Hepatic stellate cell (primary cell): ENCODE measurements around the gene TSPOAP1.

Source experiments
- DNase-seq: peaks from one replicate; pipeline ENCODE4 v3.0.0; 2011; ENCODE audit warnings: low spot score

TSPOAP1 gene

GRCh38 chr17:58339755-58340404 lies 11.3 kb upstream of the TSPOAP1 start:
- DNase-seq: no peak

DNA sequence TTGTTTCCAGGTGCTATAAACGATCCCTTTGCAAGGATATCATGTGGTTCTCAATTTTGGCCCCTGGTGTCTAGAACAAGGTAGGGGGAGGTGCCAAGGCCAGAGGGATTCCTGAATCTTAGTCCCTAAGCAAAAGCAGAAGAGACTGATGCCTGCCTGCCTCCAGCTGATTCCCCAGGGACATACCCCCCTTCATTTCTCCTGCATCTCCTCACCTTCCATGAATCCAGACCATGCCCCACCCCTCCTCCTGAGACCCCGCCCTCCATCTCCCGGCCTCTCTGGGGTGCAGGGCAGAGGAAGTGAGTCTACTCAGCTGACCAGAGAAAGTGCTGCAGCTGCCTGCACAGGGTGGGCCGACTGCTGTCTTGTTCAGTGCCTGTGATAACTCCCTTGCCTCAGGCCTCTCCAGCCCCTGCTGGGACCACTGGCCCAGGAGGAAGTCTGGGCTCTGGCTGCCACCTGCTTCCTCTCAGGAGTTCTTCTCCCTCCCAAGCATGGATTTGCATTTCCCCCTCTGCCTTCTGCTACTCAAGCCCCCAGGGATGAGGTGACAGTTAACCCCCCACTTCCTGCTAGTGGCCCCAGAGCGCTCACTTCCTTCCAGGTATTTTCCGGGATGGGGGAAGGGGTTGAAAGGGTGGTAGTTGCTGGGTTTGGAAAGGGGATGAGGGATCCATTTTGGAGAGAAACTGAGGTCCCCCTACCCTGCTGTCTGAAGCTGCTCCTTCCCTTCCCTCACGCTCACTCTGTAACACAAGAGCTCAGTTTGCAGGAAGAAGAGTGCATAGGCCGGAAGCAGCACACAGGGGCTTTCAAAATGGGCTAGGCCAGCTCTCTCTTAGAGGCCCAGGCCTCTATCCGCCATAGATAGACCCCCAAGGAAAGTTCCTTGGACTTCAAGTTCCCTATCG lies 10.5 kb upstream of the TSPOAP1 start:
- peak; percentile 68 for DNase-seq

GRCh38 chr17:58338454-58338840 lies 9.9 kb upstream of the TSPOAP1 start:
- no peak for DNase-seq

DNA sequence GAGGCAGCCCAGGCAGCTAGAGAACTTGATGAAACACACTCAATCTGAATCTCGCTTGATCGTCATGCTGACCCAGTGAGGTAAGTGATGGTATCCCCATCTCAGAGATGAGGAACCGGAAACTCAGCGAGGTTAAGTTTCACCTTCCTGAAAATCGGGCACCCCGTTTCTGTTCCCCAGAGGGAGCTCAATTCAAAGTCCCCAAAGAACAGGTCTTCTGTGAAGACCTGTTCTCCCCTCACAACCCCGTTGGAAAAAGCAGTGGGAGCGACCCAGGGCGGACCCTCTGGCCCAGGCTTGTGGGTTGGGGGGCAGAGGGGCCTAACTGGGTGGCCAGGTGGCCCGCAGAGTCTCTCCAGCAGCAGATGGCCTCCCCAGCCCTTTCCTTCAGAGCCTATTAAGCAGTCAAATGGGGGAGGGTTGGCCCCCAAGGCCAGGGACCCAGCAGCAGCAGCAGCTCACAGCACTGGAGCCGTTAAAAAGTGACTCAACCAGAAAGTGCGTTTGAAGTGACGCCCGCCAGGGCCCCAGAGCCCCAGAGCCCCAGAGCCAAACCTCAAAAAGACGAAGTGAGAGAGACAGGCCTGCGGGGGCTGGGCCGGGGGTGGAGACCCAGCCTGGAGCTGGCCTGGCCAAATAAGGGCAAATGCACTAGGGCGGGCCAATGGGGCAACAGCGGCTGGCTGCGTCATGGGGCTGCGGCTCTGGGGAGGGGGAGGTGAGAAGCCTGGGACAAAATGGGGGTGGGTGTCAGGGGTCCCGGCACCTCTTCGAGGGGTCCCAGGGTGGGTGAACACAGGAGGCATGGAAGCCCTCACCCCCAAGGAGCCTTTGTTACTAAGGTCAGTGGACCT lies 9.2 kb upstream of the TSPOAP1 start:
- DNase-seq: peak; percentile 71

DNA sequence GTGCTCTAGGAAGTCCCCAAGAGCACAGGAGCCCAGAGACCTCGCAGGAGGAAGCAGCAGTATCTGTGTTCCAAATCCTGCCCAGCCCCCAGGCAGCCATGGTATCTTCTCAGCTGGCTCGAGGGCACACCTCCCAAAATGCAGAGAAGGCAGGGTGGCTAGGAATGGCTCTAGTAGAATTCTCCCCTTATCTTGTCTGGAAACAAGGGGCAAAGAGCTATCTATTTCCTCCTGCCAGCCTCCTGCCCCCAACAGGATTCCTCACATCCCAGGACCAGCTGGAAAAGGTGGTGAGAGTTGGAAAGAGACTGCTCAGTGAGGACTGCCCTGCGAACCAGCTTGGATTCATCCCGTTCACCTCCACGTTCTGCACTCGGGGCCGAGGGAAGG lies 8.6 kb upstream of the TSPOAP1 start:
- DNase-seq: no peak

DNA sequence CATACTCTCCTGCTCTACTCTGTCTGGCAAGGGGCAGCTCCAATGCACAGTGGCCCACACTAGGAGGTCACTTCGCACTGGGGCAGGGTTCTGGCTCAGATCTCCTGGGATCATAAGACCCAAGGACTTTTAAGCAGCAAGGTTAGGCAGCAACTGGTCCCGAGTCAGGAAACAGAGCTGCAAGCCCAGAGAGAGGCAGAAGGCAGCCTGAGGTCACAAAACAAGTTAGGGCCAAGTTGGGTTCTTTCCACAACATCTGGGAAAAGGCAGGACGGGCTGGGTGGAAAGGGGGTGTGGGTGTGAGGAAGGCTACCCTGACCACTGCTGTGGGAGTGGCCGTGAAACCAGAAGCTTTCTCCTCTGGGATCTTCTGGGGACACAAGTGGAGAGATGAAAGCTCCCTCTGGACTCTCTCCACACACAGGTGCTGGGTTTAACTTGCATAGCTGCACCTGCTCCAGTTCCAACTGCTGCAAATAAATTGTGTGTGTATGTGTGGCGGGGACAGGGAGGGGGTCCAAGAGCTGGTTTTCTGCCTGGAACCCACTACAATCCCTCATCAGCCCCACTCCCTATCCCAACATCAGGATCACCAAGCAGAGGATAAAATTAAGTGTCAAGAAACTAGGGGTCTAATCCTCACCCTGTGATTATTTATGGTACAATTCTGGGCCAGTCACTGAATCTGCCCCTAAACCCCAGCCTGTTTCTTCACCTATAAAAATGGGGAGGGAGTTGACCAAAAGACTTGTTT lies 8.0 kb upstream of the TSPOAP1 start:
- no peak for DNase-seq

GRCh38 chr17:58335779-58336455 lies 7.3 kb upstream of the TSPOAP1 start:
- DNase-seq: no peak

DNA sequence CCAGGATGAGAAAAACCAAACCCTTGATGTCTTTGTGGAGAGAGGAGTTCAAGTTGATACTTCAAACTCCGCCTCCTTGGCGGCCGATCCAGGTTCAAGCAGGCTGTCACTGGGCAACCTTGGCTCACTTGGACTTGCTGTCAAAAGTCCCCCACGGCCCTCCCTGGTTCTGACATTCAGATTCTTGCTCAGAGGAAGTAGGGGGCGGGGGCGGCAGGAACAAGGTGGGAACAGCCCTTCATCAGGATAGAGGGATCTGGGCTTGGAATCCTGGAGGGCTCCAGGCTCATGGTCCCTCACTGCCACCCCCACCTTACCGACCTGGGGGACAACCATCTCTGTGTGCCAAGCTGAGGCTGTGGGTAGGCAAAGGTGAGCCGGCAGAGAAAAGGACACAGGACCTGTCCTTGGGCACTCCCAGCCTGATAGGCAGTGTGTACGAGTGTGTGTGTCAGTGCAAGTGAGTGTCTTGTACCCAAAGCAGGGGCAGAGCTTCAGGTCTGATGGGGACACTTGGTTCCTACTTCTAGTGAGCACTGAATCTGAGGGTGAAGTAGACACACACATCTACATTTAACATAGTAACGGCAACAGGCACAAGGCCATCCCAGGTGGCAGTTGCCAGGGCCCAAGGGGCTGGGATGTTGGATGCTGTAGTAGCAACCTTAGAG lies 6.6 kb upstream of the TSPOAP1 start:
- DNase-seq: no peak

DNA sequence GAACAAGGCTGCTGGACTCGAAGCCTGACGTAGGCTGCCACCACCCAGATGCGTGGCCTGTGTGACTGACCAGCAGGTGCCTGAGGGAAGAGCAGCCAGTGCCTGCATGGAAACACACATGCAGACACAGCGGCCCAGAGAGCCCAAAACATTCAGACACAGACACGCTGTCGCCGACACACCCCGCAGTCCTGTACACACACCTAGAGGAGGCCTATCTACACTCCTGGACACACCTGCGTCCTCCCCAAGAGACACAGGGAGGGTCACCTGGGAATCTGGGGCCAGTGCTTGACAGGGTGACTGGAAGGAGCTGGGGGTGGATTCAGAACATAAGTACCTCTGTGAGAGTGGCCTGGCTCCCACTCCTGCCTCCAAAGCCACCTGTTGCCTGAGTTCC lies 6.1 kb upstream of the TSPOAP1 start:
- no peak for DNase-seq

DNA sequence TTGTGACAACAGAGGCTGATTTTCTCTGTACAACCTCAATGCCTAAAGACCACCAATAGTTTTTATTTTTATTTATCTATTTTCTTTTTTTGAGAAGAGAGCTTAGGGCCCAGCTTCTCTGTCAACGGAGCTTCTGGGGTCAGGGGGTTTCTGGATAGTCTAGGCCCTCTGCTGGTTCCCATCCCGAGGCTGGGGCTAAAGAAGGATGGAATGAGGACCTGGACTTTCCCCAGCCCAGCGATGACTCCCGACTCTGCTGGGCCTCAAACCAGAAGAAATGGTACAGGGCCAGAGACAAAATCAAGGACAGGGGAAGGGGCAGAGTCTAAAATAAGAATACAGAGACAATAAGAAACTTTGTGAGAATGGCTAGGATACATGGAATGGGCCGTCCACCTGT lies 5.7 kb upstream of the TSPOAP1 start:
- no peak for DNase-seq

DNA sequence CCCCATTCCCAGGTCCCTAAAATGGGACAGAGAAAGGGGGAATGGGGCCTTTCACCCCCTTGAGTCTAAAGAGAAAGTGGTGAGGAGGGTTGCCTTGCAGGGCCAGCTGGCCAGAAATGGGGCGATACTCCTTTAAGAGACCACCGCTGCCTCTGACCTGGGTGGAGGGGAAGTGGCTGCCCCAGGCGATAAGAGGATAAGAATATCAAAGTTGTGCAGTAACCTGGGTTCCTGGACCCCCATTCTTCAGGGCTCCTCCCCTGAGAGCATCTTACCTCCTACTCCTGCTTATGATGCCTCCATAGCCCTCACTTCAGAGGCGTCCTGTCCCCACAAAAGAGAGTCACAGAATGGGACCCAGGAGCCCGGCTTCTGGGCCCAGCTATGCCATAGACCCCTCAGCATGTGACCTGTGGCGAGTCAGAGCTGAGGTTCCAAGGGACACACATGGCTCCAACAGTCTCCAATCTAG lies 5.2 kb upstream of the TSPOAP1 start:
- DNase-seq: no peak

GRCh38 chr17:58332778-58333735 lies 4.5 kb upstream of the TSPOAP1 start:
- no peak for DNase-seq

GRCh38 chr17:58331815-58332777 lies 3.5 kb upstream of the TSPOAP1 start:
- DNase-seq: no peak

- no peak for DNase-seq
These were observed 2.6 kb upstream of the TSPOAP1 start for GRCh38 chr17:58330997-58331814.

DNA sequence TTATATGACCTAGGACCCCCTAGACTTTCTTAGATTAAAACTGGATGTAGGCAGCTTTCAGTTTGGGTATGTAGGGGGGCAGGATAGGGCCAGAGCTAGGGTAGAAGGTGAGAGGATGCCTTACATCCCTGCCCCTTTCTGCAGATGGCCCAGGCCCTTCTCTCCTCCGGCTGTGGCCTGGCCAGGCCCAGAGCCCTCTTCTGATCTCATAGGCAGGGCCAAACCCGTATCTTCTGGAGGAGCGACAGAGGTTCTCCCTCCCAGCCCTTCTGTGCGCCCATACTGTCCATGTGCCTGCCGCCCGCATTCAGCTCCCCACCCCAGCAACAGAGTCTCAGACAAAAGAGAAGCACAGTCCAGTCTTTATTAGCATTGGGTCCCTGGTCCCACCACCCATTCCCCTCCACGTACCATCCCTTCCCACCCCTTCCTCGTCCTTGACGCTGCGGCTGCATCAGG lies 2.0 kb upstream of the TSPOAP1 start:
- no peak for DNase-seq

DNA sequence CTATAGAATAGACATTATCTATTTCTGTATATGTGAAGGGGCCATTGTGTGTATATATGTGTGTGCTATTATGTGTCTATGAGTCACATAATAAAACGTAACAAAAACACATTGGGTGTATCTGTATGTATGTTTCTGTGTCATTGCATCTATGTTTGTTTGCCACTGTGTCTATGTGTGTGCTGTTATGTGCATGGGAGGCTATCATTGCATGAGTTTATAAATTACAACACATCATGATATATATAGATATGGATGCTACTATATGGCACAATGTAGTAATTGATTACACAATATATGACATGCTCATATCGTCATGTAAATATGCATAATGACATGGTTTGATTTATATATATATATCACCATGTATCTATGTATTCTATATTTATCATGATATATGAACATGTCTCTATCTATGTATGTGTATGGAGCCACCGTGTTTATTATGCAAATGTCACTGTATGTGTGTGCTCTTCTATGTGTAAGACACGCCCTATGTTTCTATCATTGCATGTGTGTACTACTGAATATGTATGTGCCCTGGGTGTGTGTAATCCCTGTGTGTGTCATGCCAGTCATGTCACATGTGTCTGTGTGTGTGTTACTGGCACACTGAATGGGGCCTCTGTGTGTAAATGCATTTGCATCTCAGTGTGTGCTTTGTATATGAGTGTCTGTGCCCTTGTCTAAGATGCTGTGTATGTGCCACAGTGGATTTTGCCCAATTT lies 1.4 kb upstream of the TSPOAP1 start:
- no peak for DNase-seq
